GM12872 (cell line): ENCODE results near the gene UNKL.

Experiments
- CTCF ChIP-seq: IDR thresholded peaks from 3 replicates; pipeline ENCODE4 v1.5.1; 2011; ENCODE audit warnings: low read depth, mild to moderate bottlenecking, low read length, moderate library complexity; ENCODE audit not compliant: insufficient read depth

The UNKL gene

GRCh38 chr16:1456951-1457350 is 42.4 kb upstream of the UNKL start:
- no peak for TF ChIP-seq CTCF

DNA sequence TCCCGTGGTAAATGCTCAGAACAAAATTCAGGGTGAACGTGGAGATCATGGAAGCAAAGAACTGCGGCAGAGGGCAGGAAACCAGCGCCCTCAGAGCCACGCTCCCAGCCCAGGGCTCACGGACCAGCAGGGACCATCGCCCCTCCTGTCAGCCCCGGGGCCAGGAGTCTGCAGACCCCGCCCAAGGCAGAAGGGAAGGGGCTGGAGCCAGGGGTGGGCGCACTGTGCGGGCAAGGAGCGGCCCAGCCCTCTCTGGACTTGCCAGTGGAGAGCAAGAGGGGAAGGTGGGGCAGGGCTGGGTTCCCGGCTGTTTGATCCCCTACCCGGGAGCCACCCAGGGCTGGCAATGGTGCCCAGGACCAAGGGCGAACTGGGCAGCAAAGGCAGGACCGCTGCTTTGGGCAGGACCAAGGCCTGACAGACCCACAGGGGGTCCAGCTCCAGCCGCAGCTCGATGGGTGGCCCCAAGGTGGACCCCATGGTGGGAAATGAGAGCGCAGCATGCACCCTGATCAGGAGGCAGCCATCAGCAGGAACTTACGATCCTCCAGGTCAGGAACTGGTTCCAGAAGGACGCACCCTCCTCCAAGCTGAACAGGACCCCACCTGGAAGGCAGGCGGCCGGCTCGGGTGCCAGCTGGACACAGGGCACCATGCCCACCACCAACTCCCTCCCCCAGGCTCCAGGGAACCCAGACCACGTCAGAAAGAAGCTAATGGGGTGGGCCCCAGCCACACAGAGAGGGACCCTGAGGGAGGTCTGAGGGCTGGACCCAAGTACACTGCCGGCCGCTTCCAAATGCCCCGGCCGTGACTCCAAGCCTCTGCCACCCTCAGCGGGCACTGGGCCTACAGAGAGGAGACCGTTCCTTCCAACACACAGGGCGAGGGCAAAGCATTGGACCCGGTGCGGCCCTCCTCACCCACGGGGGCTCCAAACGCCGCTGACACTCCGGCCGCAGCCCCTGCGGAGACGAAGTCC is 41.0 kb upstream of the UNKL start:
- TF ChIP-seq CTCF, result no peak

DNA sequence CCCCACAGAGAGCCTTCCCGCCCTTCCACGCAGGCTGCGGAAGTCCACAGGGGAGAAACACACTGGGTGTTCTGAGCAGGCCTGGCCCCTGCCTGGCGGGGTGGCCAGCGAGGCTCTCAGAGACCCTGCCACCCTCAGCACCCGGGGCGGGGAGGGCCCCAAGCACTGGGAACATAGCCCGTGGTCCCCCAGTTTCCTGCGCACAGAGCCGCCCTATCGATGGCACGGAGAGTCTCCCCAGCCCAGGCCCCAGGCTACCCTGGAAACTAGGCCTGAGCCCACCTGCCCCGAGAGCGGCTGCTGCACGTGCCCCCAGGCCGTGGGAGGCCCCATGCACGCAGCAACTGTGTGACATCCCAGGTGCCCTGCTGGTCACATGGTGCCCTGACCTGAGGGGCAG is 40.1 kb upstream of the UNKL start:
- TF ChIP-seq CTCF, result no peak

DNA sequence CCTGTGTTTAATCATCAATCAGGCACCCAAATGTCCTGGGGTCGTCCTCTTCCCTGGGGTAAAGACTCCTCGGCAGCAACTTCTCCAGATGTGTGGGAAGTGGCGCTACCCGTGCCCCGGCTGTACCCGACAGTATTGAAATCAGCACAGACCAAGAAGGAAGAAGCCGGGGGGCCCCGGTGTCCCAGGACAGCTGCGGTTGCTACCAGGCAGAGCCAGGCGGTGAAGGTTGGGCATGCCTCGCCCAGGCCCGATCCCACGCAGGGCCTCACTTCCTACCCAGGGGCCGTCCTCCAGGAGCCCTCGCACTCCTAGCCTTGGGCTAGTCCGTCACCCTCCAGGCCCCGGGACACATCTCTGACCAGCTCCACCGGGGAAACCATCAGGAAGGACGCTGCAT is 38.8 kb upstream of the UNKL start:
- no peak for TF ChIP-seq CTCF

DNA sequence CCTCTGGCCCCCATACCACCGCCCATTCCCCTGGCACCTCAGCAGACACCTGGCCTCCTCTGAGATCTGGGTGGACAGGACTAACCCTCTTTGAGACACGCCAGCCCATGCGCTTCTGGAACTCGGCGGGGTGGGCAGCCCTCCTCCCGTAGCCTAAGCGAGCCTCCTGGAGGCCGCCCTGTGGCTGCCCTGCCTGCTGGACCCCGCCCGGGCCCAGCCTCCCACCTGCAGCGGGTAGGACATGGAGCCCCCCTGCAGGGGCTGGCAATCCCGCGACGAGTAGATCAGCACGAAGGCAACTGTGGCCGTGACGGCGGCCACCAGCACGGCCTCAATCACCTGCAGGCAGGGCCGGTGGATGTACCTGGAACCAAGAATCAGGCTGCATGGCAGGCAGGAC is 38.0 kb upstream of the UNKL start:
- no peak for TF ChIP-seq CTCF

GRCh38 chr16:1451702-1452392 is 37.3 kb upstream of the UNKL start:
- TF ChIP-seq CTCF, result no peak

- TF ChIP-seq CTCF, result no peak
Measured at GRCh38 chr16:1450841-1451240, 36.3 kb upstream of the UNKL start.
